ENCODE measurements around the gene RAB25. TPM values are rescaled to one million over a fixed set of nuclear protein-coding genes. Genes with fewer than 3 reads are reported as not detected.

Gene RAB25
- total RNA-seq, 1 donor from 2014 or later = 0.38 TPM

DNA sequence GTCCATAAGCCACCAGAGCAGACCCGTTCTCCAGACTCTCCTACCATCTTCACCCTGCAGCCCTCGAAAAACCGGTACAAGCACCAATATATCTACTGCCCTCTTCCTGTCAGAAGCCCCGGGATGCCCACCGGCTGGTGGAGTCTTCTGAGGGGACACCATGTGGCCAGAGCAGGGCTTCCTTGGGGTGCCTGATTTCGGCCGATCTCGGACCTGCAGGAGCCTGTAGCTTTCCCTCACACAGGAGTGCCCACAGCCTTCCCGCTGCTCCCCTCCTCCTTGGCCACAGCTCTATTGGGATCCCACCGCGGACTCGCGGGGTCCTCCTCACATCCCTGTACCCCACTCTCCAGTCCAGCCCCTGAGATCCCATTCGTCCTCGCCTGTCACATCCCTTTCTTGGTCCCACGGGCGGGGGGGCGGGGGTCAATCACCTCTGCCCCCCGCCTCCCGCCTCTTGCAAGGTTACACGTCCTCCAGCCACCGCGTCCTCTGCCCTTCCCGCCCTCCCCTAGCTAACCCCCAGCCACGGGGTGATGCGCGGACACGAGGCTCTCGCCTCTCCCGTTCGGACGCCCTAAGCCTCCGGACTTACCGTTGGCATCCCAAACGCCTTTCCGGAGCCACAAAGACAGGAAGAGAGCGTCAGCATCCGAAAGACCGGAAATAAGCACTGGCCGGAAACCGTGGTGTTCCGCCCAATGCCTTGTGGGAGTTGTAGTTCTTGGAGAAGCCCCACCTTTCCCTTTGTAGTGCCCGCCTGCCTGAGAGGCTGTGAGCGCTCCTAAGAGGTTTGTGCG is 40.5 kb upstream of the RAB25 start, which contains the start of gene SSR2:
TSS of gene SSR2 (minus strand) at position 659 of the 800 bp plus-strand sequence. CDS start 784 bp downstream, outside the sequence.
- DNase-seq = peak; percentile 65
- Mint-ChIP-seq H3K36me3 (ENCODE audit: low read depth) (peaks cover 39% of the 10 kb centered on the region), H3K27me3 (peaks cover 5% of the 10 kb centered on the region), H3K9me3 (no peaks in the 10 kb centered on the region), H3K4me1 (peaks cover 22% of the 10 kb centered on the region), H3K4me3 (peak within 1 kb of the TSS; percentile 98), H3K27ac (peak within 1 kb of the TSS; percentile 93)
- intact Hi-C loops (cut with micrococcal nuclease) = loop anchor here (1.0 to 2.0 kb wide), 2 partner anchors 34 to 164 kb away; partner anchors contain the start of genes GON4L and LAMTOR2
- peak; percentile 99 for ATAC-seq (ENCODE audit: low read depth)
- ChIA-PET CTCF (interaction anchor here (1.1 kb wide), 2 partner anchors 31 to 46 kb away, joined by 3 read pairs; no protein-coding TSS in a partner anchor), POLR2A (interaction anchor here (0.6 to 1.8 kb wide), 10 partner anchors 12 to 182 kb away, joined by 3 to 15 read pairs (median 4); partner anchors contain the start of genes ARHGEF2 and KHDC4)
- TF ChIP-seq, protein P1, sequence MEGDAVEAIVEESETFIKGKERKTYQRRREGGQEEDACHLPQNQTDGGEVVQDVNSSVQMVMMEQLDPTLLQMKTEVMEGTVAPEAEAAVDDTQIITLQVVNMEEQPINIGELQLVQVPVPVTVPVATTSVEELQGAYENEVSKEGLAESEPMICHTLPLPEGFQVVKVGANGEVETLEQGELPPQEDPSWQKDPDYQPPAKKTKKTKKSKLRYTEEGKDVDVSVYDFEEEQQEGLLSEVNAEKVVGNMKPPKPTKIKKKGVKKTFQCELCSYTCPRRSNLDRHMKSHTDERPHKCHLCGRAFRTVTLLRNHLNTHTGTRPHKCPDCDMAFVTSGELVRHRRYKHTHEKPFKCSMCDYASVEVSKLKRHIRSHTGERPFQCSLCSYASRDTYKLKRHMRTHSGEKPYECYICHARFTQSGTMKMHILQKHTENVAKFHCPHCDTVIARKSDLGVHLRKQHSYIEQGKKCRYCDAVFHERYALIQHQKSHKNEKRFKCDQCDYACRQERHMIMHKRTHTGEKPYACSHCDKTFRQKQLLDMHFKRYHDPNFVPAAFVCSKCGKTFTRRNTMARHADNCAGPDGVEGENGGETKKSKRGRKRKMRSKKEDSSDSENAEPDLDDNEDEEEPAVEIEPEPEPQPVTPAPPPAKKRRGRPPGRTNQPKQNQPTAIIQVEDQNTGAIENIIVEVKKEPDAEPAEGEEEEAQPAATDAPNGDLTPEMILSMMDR (IDR thresholded peaks at IDR 0.05) = no peak

DNA sequence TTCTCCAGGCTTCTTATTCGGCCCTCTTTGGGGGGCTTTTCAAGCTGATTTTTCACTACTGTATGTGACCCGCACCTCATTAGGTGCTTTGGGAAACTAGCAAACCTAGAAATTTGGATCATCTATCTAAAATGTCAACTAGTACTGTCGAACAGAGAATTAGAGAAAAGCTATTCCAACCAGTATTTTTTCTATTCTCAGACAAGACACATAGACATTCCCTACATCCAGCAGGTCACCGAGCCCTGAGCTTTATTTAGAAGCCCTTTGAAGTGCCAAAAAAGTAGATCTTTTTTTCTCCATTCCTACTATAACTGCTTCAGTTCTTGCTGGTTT is 39.9 kb upstream of the RAB25 start:
- peak overlapping the region; percentile 98 for H3K4me3 Mint-ChIP-seq
- no peaks in the 10 kb centered on the region for H3K9me3 Mint-ChIP-seq
- TF ChIP-seq, protein P1 (IDR thresholded peaks at IDR 0.05) = no peak
- ATAC-seq (ENCODE audit: low read depth) = no peak
- ChIA-PET CTCF (interaction anchor here (1.1 kb wide), 2 partner anchors 31 to 45 kb away, joined by 3 read pairs; no protein-coding TSS in a partner anchor), POLR2A (interaction anchor here (0.5 to 1.8 kb wide), 5 partner anchors 32 to 87 kb away, joined by 3 to 15 read pairs (median 4); partner anchors contain the start of gene KHDC4)
- H3K27me3 Mint-ChIP-seq = peaks cover 5% of the 10 kb centered on the region
- H3K36me3 Mint-ChIP-seq (ENCODE audit: low read depth) = peaks cover 39% of the 10 kb centered on the region
- H3K4me1 Mint-ChIP-seq = peaks cover 22% of the 10 kb centered on the region
- H3K27ac Mint-ChIP-seq = peak overlapping the region; percentile 93
- intact Hi-C loops (cut with micrococcal nuclease) = loop anchor here (1.0 to 2.0 kb wide), 2 partner anchors 33 to 164 kb away; partner anchors contain the start of genes GON4L and LAMTOR2
- no peak for DNase-seq

DNA sequence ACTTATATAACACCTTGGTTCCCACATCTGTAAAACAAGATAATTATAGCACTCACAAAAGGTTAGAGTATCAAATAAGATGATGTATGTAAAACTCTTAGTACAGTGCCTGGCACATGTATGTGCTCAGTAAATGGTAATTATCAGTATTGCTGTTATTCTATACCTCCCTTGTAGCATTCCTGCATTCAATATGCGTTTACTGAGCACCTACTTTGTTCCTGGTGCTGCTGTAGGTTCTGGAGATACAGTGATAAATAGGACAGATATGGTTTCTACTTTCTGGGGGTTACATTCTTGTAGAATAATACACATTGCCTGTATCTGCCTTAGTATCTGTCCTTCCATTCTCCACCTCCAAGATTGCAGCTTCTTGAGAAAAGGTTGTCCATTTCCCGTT is 39.0 kb upstream of the RAB25 start:
- Mint-ChIP-seq H3K27me3 (peaks cover 5% of the 10 kb centered on the region), H3K4me3 (no peak overlapping the region), H3K4me1 (peaks cover 22% of the 10 kb centered on the region), H3K36me3 (ENCODE audit: low read depth) (peaks cover 32% of the 10 kb centered on the region), H3K27ac (no peak overlapping the region), H3K9me3 (no peaks in the 10 kb centered on the region)
- POLR2A ChIA-PET = no interaction called here
- CTCF ChIA-PET = no interaction called here
- ATAC-seq (ENCODE audit: low read depth) = no peak
- intact Hi-C loops (cut with micrococcal nuclease) = loop anchor here (1.0 to 2.0 kb wide), 2 partner anchors 32 to 165 kb away; partner anchors contain the start of genes GON4L and LAMTOR2
- TF ChIP-seq, protein P1 (IDR thresholded peaks at IDR 0.05) = no peak
- DNase-seq = no peak

DNA sequence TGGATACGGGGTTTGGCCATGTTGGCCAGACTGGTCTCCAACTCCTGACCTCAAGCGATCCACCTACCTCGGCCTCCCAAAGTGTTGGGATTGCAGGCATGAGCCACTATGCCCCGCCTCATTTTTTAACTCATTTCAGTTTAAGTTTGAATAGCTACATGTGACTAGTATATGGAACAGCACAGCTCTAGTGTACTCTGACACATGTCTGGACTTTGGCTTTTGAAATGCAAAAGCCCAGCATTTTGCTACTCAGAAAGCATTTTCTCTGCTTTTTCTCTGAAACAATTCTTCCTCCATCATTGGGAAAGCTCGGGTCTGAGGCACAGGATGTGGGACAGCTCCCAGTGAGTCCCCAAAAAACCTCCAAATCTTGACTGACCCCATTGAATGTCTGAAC is 36.2 kb upstream of the RAB25 start:
- intact Hi-C loops (cut with micrococcal nuclease) = no loop called here
- Mint-ChIP-seq H3K4me3 (no peak overlapping the region), H3K9me3 (no peaks in the 10 kb centered on the region), H3K36me3 (ENCODE audit: low read depth) (peaks cover 8% of the 10 kb centered on the region), H3K27ac (no peak overlapping the region), H3K27me3 (peaks cover 5% of the 10 kb centered on the region), H3K4me1 (peaks cover 12% of the 10 kb centered on the region)
- DNase-seq (no peak), ATAC-seq (ENCODE audit: low read depth) (no peak)
- POLR2A ChIA-PET = interaction anchor here (0.6 kb wide), 1 partner anchor 193 kb away, joined by 4 read pairs; no protein-coding TSS in a partner anchor
- CTCF ChIA-PET = interaction anchor here (1.6 kb wide), 1 partner anchor 29 kb away, joined by 4 read pairs; the partner anchor contains the start of genes LAMTOR2 and UBQLN4
- TF ChIP-seq, protein P1 (IDR thresholded peaks at IDR 0.05) = no peak

DNA sequence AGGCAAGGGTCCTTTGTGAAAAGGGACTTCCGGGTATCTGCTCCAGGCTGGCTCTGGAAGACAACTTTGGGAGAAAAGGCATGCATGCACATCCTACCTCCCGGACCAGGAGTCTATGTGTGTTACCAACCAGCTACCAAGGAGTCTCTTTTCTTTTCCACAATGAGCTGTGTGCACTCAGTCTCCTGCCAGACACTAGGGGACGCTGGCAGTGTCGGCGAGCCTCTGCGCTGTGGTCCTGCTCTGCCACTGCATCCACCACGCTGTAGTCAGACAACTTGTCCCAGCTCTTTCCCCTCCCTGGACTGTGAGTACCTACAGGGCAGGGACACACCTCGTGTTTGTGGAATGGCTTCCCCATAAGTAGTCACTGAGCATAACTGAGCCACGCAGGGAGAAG is 35.1 kb upstream of the RAB25 start:
- peak; percentile 74 for ATAC-seq (ENCODE audit: low read depth)
- peaks cover 5% of the 10 kb centered on the region for H3K27me3 Mint-ChIP-seq
- intact Hi-C loops (cut with micrococcal nuclease) = no loop called here
- no peaks in the 10 kb centered on the region for H3K36me3 Mint-ChIP-seq (ENCODE audit: low read depth)
- no peak overlapping the region for H3K27ac Mint-ChIP-seq
- ChIA-PET POLR2A (interaction anchor here (0.6 kb wide), 1 partner anchor 15 kb away, joined by 5 read pairs; no protein-coding TSS in a partner anchor), CTCF (interaction anchor here (1.6 kb wide), 1 partner anchor 28 kb away, joined by 4 read pairs; the partner anchor contains the start of genes LAMTOR2 and UBQLN4)
- TF ChIP-seq, protein P1 (IDR thresholded peaks at IDR 0.05) = no peak
- H3K9me3 Mint-ChIP-seq = no peaks in the 10 kb centered on the region
- peaks cover 3% of the 10 kb centered on the region for H3K4me1 Mint-ChIP-seq
- no peak overlapping the region for H3K4me3 Mint-ChIP-seq
- no peak for DNase-seq

All from activated B cell treated with CpG ODN at 0.5 μM for 24 hours (primary cell).